ENCODE results near the gene FGFR1OP2.
A peak's percentile ranks its signal among the peaks of the same experiment; 100 is the strongest.

Gene FGFR1OP2

GRCh38 chr12:26937863-26938700 lies at the start of gene FGFR1OP2, which contains the start of gene INTS13 (continued):
- TF ChIP-seq ZNF362 (tag by site-specific recombination; IDR thresholded peaks at IDR 0.05) = peak; percentile 96
- peak; percentile 77 for TF ChIP-seq EGR2 (tag by site-specific recombination; IDR thresholded peaks at IDR 0.05; ENCODE audit: low read depth)
- TF ChIP-seq ZNF449 (tag by site-specific recombination; IDR thresholded peaks at IDR 0.05) = no peak
- TF ChIP-seq MYNN (tag by site-specific recombination; IDR thresholded peaks at IDR 0.05; ENCODE audit: borderline replicate concordance) = no peak
- 0 out of 2 replicates have a peak, but pooled peaks have one; percentile 11 for TF ChIP-seq OVOL3 (tag by site-specific recombination; IDR thresholded peaks at IDR 0.05)
- TF ChIP-seq ZNF645 (tag by site-specific recombination; IDR thresholded peaks at IDR 0.05) = no peak
- TF ChIP-seq ZNF610 (tag by site-specific recombination; IDR thresholded peaks at IDR 0.05; ENCODE audit: borderline replicate concordance) = no peak; the same call in 1 of the 2 replicates
- no peak for TF ChIP-seq ZFP69B (tag by site-specific recombination; IDR thresholded peaks at IDR 0.05)
- no peak for TF ChIP-seq ZNF146 (tag by site-specific recombination; IDR thresholded peaks at IDR 0.05)
- peak; percentile 63; the same call in 1 of the 2 replicates for TF ChIP-seq YY1 (tag by site-specific recombination; IDR thresholded peaks at IDR 0.05)
- TF ChIP-seq INSM2 (tag by site-specific recombination; IDR thresholded peaks at IDR 0.05) = peak; percentile 42; the same call in 1 of the 2 replicates
- no peak for TF ChIP-seq ZNF571 (tag by site-specific recombination; IDR thresholded peaks at IDR 0.05)
- 0 out of 2 replicates have a peak, but pooled peaks have one; percentile 41 for TF ChIP-seq ZSCAN30 (tag by site-specific recombination; IDR thresholded peaks at IDR 0.05)
- TF ChIP-seq ZNF785 (tag by site-specific recombination; IDR thresholded peaks at IDR 0.05) = no peak
- no peak for TF ChIP-seq ZBTB48 (tag by site-specific recombination; IDR thresholded peaks at IDR 0.05)
- TF ChIP-seq ZBTB8A (tag by site-specific recombination; IDR thresholded peaks at IDR 0.05) = peak; percentile 42; the same call in 1 of the 2 replicates
- 0 out of 2 replicates have a peak, but pooled peaks have one; percentile 42 for TF ChIP-seq ZNF24 (tag by site-specific recombination; IDR thresholded peaks at IDR 0.05)
- TF ChIP-seq ZNF416 (tag by site-specific recombination; IDR thresholded peaks at IDR 0.05) = no peak
- TF ChIP-seq ZBTB7A (tag by site-specific recombination; IDR thresholded peaks at IDR 0.05; ENCODE audit: low read depth) = no peak; the same call in 1 of the 2 replicates
- no peak for TF ChIP-seq ZNF138 (tag by site-specific recombination; IDR thresholded peaks at IDR 0.05; ENCODE audit: borderline replicate concordance)
- no peak for TF ChIP-seq ZNF157 (tag by site-specific recombination; IDR thresholded peaks at IDR 0.05)
- no peak for TF ChIP-seq ZNF488 (tag by site-specific recombination; IDR thresholded peaks at IDR 0.05)
- no peak for TF ChIP-seq ZNF169 (tag by site-specific recombination; IDR thresholded peaks at IDR 0.05)
- TF ChIP-seq KLF10 (tag by site-specific recombination; IDR thresholded peaks at IDR 0.05) = 0 out of 2 replicates have a peak, but pooled peaks have one; percentile 15
- TF ChIP-seq WT1 (tag by site-specific recombination; IDR thresholded peaks at IDR 0.05) = peak; percentile 66; the same call in 1 of the 2 replicates
- no peak for TF ChIP-seq ZBTB49 (tag by site-specific recombination; IDR thresholded peaks at IDR 0.05; ENCODE audit: low read depth)
- TF ChIP-seq ZNF175 (tag by site-specific recombination; IDR thresholded peaks at IDR 0.05) = no peak
- no peak for TF ChIP-seq ZFP41 (tag by site-specific recombination; IDR thresholded peaks at IDR 0.05; ENCODE audit: borderline replicate concordance)
- no peak for TF ChIP-seq GFI1B (tag by site-specific recombination; IDR thresholded peaks at IDR 0.05)
- TF ChIP-seq ZNF692 (tag by site-specific recombination; IDR thresholded peaks at IDR 0.05) = no peak
